ENCODE results near the gene RPS27A. TPM values are rescaled to one million over a fixed set of nuclear protein-coding genes. Genes with fewer than 3 reads are reported as not detected.
"Not testable (repeated sequence)": the region's sequence is repeated elsewhere in the genome, so short reads cannot be mapped to it uniquely, and the experiment has no call there.

The RPS27A gene
- total and polyA plus RNA-seq, 9 donors = 1,558 to 6,047 (median 2,035) TPM

GRCh38 chr2:55268907-55269644 lies 36.6 kb downstream of the RPS27A start, which contains the start of gene MTIF2:
TSS of gene MTIF2 (minus strand) at chr2:55269231. CDS start at chr2:55263858, 5,373 bp downstream.
- Histone ChIP-seq H3K36me3 (no peaks in the 10 kb centered on the region), H3K4me3 (peak within 1 kb of the TSS; percentile 68), H3K4me1 (ENCODE audit: insufficient read depth) (peaks cover 2% of the 10 kb centered on the region), H3K27me3 (no peaks in the 10 kb centered on the region), H3K9me3 (no peaks in the 10 kb centered on the region), H3K27ac (peak within 1 kb of the TSS; percentile 66 to 81)
- peak; percentile 94 to 96 (median 95) for DNase-seq
- intact Hi-C loops (cut with DNase I) = no loop called here
- TF ChIP-seq EP300 (IDR thresholded peaks at IDR 0.05) = no peak
- TF ChIP-seq CTCF (IDR thresholded peaks at IDR 0.05) = peak in 1 of 3 donors; percentile 18
- TF ChIP-seq POLR2A (IDR thresholded peaks at IDR 0.05) = peak; percentile 66
- WGBS, 3 donors = 0% methylated on average over 43 of the region's 43 CpGs

- H3K27ac ChIP-seq = peak overlapping the region in 1 of 2 donors; percentile 81
- no peaks in the 10 kb centered on the region for H3K9me3 ChIP-seq
- no peaks in the 10 kb centered on the region for H3K36me3 ChIP-seq
- peak overlapping the region; percentile 68 for H3K4me3 ChIP-seq
- 32 to 44% (median 37%) methylated on average over 7 of the region's 7 CpGs for WGBS, 3 donors
- H3K27me3 ChIP-seq = no peaks in the 10 kb centered on the region
- DNase-seq = no peak
- peaks cover 2% of the 10 kb centered on the region for H3K4me1 ChIP-seq (ENCODE audit: insufficient read depth)
- intact Hi-C loops (cut with DNase I) = no loop called here
- no peak for TF ChIP-seq CTCF (IDR thresholded peaks at IDR 0.05)
- TF ChIP-seq EP300 (IDR thresholded peaks at IDR 0.05) = no peak
Measured at GRCh38 chr2:55269645-55269990, 37.1 kb downstream of the RPS27A start.

GRCh38 chr2:55274346-55274745 lies 41.9 kb downstream of the RPS27A start:
- H3K4me1 ChIP-seq (ENCODE audit: insufficient read depth); H3K27me3 ChIP-seq; H3K36me3 ChIP-seq; intact Hi-C loops (cut with DNase I); DNase-seq; H3K27ac ChIP-seq; H3K4me3 ChIP-seq; H3K9me3 ChIP-seq: not testable (repeated sequence)
- WGBS, 3 donors = 88 to 94% (median 92%) methylated on average over 2 of the region's 2 CpGs

- 73 to 75% (median 73%) methylated on average over 3 of the region's 3 CpGs for WGBS, 3 donors
- no peak for DNase-seq
- Histone ChIP-seq H3K9me3 (no peaks in the 10 kb centered on the region), H3K27ac (no peak overlapping the region), H3K4me1 (ENCODE audit: insufficient read depth) (no peaks in the 10 kb centered on the region), H3K4me3 (no peak overlapping the region), H3K36me3 (no peaks in the 10 kb centered on the region), H3K27me3 (no peaks in the 10 kb centered on the region)
- intact Hi-C loops (cut with DNase I) = no loop called here
- TF ChIP-seq POLR2A (IDR thresholded peaks at IDR 0.05) (no peak), EP300 (IDR thresholded peaks at IDR 0.05) (no peak)
Measured at GRCh38 chr2:55277310-55277709, 44.8 kb downstream of the RPS27A start.

- intact Hi-C loops (cut with DNase I); H3K4me1 ChIP-seq (ENCODE audit: insufficient read depth); H3K27me3 ChIP-seq; H3K27ac ChIP-seq; DNase-seq; H3K9me3 ChIP-seq; H3K36me3 ChIP-seq; H3K4me3 ChIP-seq: not testable (repeated sequence)
- 18 to 28% (median 19%) methylated on average over 10 of the region's 10 CpGs for WGBS, 3 donors
Measured at GRCh38 chr2:55279214-55279835, 46.8 kb downstream of the RPS27A start.

- DNase-seq; H3K27ac ChIP-seq; H3K4me3 ChIP-seq; H3K36me3 ChIP-seq; H3K9me3 ChIP-seq; H3K4me1 ChIP-seq (ENCODE audit: insufficient read depth); H3K27me3 ChIP-seq; intact Hi-C loops (cut with DNase I): not testable (repeated sequence)
- WGBS, 3 donors = 41 to 51% (median 49%) methylated on average over 7 of the region's 7 CpGs
Measured at GRCh38 chr2:55279859-55280424, 47.5 kb downstream of the RPS27A start.

- not testable (repeated sequence) for H3K4me3 ChIP-seq, H3K27ac ChIP-seq
Measured at GRCh38 chr2:55280851-55281546, 48.5 kb downstream of the RPS27A start.

More at GRCh38 chr2:55280851-55281546, 48.5 kb downstream of the RPS27A start:
- H3K4me1 ChIP-seq (ENCODE audit: insufficient read depth); H3K36me3 ChIP-seq; H3K27me3 ChIP-seq; DNase-seq; intact Hi-C loops (cut with DNase I); H3K9me3 ChIP-seq: not testable (repeated sequence)
- WGBS, 3 donors = 87 to 96% (median 94%) methylated on average over 5 of the region's 5 CpGs

Measured in ovary (tissue), 9 donors.